ENCODE data around the gene EEF2.

DNA sequence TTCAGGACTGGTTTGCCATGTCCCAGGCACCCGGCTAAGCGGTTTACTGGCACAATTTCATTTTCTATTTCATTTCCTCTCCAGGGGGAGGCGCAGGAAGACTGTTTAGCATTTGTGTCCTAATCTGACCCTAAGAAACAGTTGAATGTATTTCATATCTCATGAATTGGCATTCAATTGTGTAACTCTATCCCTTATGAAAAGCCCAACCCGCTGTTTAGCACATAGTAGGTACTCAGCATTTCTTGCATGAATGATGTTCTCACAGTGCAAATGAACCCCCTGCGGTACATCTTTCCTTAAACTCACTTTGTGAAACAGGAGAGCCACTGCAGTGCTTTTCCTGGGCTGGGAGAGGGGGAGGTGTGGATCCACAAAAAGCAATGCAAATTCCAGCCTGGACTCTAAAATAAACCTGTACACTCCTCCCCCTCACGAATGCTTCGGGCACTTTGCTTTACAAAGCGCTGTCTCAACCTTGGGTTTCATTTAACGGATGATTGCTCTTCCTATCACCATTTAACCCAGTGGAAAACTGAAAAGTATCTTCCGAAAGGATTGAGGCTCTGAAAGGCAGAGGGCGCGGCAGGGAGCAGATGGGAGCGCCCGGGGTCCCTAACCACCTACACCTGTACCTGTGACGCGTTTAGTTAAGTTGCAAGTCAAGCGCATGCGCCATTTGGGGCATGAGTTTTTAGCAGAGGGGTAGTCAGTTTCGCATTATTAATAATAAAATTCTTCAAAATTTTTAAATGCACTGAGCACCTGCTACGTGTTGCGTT is 1.2 kb upstream of the EEF2 start:
- TF ChIP-seq, protein P1, sequence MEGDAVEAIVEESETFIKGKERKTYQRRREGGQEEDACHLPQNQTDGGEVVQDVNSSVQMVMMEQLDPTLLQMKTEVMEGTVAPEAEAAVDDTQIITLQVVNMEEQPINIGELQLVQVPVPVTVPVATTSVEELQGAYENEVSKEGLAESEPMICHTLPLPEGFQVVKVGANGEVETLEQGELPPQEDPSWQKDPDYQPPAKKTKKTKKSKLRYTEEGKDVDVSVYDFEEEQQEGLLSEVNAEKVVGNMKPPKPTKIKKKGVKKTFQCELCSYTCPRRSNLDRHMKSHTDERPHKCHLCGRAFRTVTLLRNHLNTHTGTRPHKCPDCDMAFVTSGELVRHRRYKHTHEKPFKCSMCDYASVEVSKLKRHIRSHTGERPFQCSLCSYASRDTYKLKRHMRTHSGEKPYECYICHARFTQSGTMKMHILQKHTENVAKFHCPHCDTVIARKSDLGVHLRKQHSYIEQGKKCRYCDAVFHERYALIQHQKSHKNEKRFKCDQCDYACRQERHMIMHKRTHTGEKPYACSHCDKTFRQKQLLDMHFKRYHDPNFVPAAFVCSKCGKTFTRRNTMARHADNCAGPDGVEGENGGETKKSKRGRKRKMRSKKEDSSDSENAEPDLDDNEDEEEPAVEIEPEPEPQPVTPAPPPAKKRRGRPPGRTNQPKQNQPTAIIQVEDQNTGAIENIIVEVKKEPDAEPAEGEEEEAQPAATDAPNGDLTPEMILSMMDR (IDR thresholded peaks at IDR 0.05): peak; percentile 51 to 54
- TF ChIP-seq POLR2A (IDR thresholded peaks at IDR 0.05) (no peak), EP300 (IDR thresholded peaks at IDR 0.05) (no peak)

Measured in suprapubic skin (tissue), 3 donors.